ENCODE data around the gene PRICKLE4.

GRCh38 chr6:41736800-41737555 lies 43.6 kb upstream of the PRICKLE4 start:
- TF ChIP-seq CTCF (conservative IDR thresholded peaks at IDR 0.05; ENCODE audit: low read length) = no peak
- TF ChIP-seq EZH2phosphoT487 (IDR thresholded peaks at IDR 0.05; ENCODE audit: borderline replicate concordance, low read depth, low read length) = no peak

All from OCI-LY7 (cell line).